CD4-positive, alpha-beta T cell treated with Interleukin-2 at 100 ng/mL for 4 hours (primary cell): ENCODE data around the gene ALPG.

Source experiments
- DNase-seq: peaks from one replicate; pipeline ENCODE4 v3.0.0-alpha.2; 2020; ENCODE audit warnings: low spot score

The ALPG gene

DNA sequence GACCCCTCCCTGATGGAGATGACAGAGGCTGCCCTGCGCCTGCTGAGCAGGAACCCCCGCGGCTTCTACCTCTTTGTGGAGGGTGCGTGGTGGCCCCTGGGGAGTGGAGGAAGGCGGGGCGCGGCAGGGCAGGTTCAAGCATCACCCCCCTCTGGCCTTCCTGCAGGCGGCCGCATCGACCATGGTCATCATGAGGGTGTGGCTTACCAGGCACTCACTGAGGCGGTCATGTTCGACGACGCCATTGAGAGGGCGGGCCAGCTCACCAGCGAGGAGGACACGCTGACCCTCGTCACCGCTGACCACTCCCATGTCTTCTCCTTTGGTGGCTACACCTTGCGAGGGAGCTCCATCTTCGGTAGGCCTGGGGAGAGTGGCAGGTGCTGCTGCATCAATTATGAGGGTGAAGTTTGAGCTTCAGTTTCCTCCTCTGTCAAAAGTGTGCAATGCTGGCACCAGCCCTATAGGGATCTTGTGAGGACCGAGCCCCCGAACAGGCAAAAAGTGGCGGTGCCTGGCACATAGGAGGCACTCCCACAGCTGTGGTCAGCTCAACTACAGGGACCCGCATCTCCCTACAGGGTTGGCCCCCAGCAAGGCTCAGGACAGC is 51.5 kb downstream of the ALPG start:
- DNase-seq = no peak

DNA sequence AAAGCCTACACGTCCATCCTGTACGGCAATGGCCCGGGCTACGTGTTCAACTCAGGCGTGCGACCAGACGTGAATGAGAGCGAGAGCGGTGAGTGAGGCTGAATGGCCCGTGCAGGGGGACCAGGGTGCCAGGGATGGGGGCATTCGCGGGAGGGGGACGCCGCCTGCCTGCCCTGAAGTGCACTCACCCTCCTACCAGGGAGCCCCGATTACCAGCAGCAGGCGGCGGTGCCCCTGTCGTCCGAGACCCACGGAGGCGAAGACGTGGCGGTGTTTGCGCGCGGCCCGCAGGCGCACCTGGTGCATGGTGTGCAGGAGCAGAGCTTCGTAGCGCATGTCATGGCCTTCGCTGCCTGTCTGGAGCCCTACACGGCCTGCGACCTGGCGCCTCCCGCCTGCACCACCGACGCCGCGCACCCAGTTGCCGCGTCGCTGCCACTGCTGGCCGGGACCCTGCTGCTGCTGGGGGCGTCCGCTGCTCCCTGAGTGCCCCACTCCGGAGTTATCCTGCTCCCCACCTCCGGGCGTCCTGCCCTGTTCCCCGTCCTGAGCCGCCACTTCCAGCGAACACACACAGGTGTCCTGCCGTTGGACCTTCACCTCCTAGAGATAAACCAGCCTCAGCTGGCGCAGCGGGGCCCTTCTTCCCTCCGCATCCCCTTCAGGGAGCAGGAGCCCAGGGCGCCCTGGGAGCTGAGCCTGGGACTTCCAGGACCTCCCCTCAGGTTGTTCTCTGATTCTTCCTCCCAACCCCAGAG is 52.2 kb downstream of the ALPG start:
- no peak for DNase-seq

- no peak for DNase-seq
Measured at GRCh38 chr2:232459419-232460035, 52.9 kb downstream of the ALPG start.

- DNase-seq = no peak
Measured at GRCh38 chr2:232460171-232460570, 53.5 kb downstream of the ALPG start.
